NCI-H526 treated with DMSO at 0.1 percent for 48 hours (cell line): ENCODE data around the gene TXNDC8.
A peak's percentile ranks its signal among the peaks of the same experiment; 100 is the strongest.
"Not testable (repeated sequence)": the region's sequence is repeated elsewhere in the genome, so short reads cannot be mapped to it uniquely, and the experiment has no call there.

ENCODE experiments used
- DNase-seq: peaks from one replicate; lab custom pipeline; 2025; lab: John Stamatoyannopoulos, UW

TXNDC8 gene

GRCh38 chr9:110337727-110338126 is at the start of gene TXNDC8:
TXNDC8 (minus strand) TSS chr9:110337863.
- DNase-seq, result no peak

- DNase-seq, result no peak
These were observed 45.8 kb upstream of the TXNDC8 start for GRCh38 chr9:110383491-110383890.

GRCh38 chr9:110382731-110383130 is 45.1 kb upstream of the TXNDC8 start:
- DNase-seq, result no peak

- no peak for DNase-seq
These were observed 33.8 kb upstream of the TXNDC8 start for GRCh38 chr9:110371411-110372007.

GRCh38 chr9:110370315-110370714 is 32.7 kb upstream of the TXNDC8 start:
- no peak for DNase-seq

GRCh38 chr9:110364451-110364850 is 26.8 kb upstream of the TXNDC8 start:
- DNase-seq, result no peak

GRCh38 chr9:110358992-110359391 is 21.3 kb upstream of the TXNDC8 start:
- not testable (repeated sequence) for DNase-seq

- DNase-seq, result no peak
These were observed 19.8 kb upstream of the TXNDC8 start for GRCh38 chr9:110357505-110357904.

- no peak for DNase-seq
These were observed 19.2 kb upstream of the TXNDC8 start for GRCh38 chr9:110356639-110357395.

- DNase-seq, result no peak
These were observed 18.2 kb upstream of the TXNDC8 start for GRCh38 chr9:110355911-110356310.

- DNase-seq, result no peak
These were observed 13.4 kb upstream of the TXNDC8 start for GRCh38 chr9:110351009-110351467.

GRCh38 chr9:110346325-110346724 is 8.7 kb upstream of the TXNDC8 start:
- no peak for DNase-seq

GRCh38 chr9:110344821-110345220 is 7.2 kb upstream of the TXNDC8 start:
- no peak for DNase-seq

- no peak for DNase-seq
These were observed 5.9 kb upstream of the TXNDC8 start for GRCh38 chr9:110343551-110343950.

GRCh38 chr9:110340306-110340705 is 2.6 kb upstream of the TXNDC8 start:
- no peak for DNase-seq

- DNase-seq, result no peak
These were observed 480 bp upstream of the TXNDC8 start for GRCh38 chr9:110338143-110338542.

GRCh38 chr9:110336363-110336762 is 1.3 kb downstream of the TXNDC8 start:
- DNase-seq, result no peak

GRCh38 chr9:110334871-110335270 is 2.8 kb downstream of the TXNDC8 start:
- peak; percentile 2 for DNase-seq

GRCh38 chr9:110334183-110334582 is 3.5 kb downstream of the TXNDC8 start:
- DNase-seq, result no peak

- no peak for DNase-seq
These were observed 4.9 kb downstream of the TXNDC8 start for GRCh38 chr9:110332766-110333165.

- DNase-seq, result no peak
These were observed 7.1 kb downstream of the TXNDC8 start for GRCh38 chr9:110330484-110331105.

- DNase-seq, result no peak
These were observed 7.9 kb downstream of the TXNDC8 start for GRCh38 chr9:110329639-110330230.

GRCh38 chr9:110328763-110329162 is 8.9 kb downstream of the TXNDC8 start:
- DNase-seq, result no peak
